Glutamatergic neuron (in vitro differentiated cells): Measurements from ENCODE around the gene CAPN12. TPM values are rescaled to one million over a fixed set of nuclear protein-coding genes. Genes with fewer than 3 reads are reported as not detected.

Experiments used
- DNase-seq: peaks from one replicate; pipeline ENCODE4 v3.0.0; 2022
- H3K27ac Mint-ChIP-seq: one replicate; pipeline ENCODE4 v1.8.0; 2020; ENCODE audit warnings: mild to moderate bottlenecking, mixed read lengths, inconsistent platforms; ENCODE audit not compliant: unreplicated experiment
- H3K27me3 Mint-ChIP-seq: one replicate; pipeline ENCODE4 v1.8.0; 2020; ENCODE audit warnings: mild to moderate bottlenecking, moderate library complexity, mixed read lengths, inconsistent platforms; ENCODE audit not compliant: unreplicated experiment
- H3K36me3 Mint-ChIP-seq: one replicate; pipeline ENCODE4 v1.8.0; 2020; ENCODE audit warnings: mild to moderate bottlenecking, mixed read lengths, inconsistent platforms; ENCODE audit not compliant: unreplicated experiment
- H3K4me1 Mint-ChIP-seq: one replicate; pipeline ENCODE4 v1.8.0; 2020; ENCODE audit warnings: mild to moderate bottlenecking, low read depth, mixed read lengths, inconsistent platforms; ENCODE audit not compliant: unreplicated experiment
- H3K4me3 Mint-ChIP-seq: one replicate; pipeline ENCODE4 v1.8.0; 2020; ENCODE audit warnings: mild to moderate bottlenecking, mixed read lengths, inconsistent platforms; ENCODE audit not compliant: unreplicated experiment
- H3K9me3 Mint-ChIP-seq: one replicate; pipeline ENCODE4 v1.8.0; 2020; ENCODE audit warnings: mild to moderate bottlenecking, moderate library complexity, mixed read lengths, inconsistent platforms; ENCODE audit not compliant: unreplicated experiment
- CTCF ChIP-seq: fragments of 200-600 bp; sonication (generic); IDR thresholded peaks from one replicate; pipeline ENCODE4 v1.5.0; 2021; ENCODE audit not compliant: partially characterized antibody, unreplicated experiment
- total RNA-seq: library from RNA; stranded (reverse); fragmentation: NEBNext Ultra II Directional; extraction: Animal tissue kit (Norgen Biotek cat#: 25700); gene quantifications from one replicate; pipeline ENCODE4 v1.2.1, GENCODE V29; 2021; ENCODE audit not compliant: unreplicated experiment

CAPN12 gene
- total RNA-seq, 1 donor from 2014 or later: 4.8 TPM

GRCh38 chr19:38742906-38743305, 1.4 kb downstream of the CAPN12 start:
- Mint-ChIP-seq H3K4me1 (no peaks in the 10 kb centered on the region), H3K4me3 (no peak overlapping the region), H3K27me3 (peaks cover 5% of the 10 kb centered on the region), H3K27ac (no peak overlapping the region), H3K36me3 (peaks cover 5% of the 10 kb centered on the region), H3K9me3 (peaks cover 5% of the 10 kb centered on the region)
- TF ChIP-seq CTCF: no peak
- no peak for DNase-seq

GRCh38 chr19:38742296-38742695, 2.0 kb downstream of the CAPN12 start:
- TF ChIP-seq CTCF: no peak
- Mint-ChIP-seq H3K9me3 (peaks cover 7% of the 10 kb centered on the region), H3K36me3 (peaks cover 5% of the 10 kb centered on the region), H3K4me1 (no peaks in the 10 kb centered on the region), H3K27me3 (peaks cover 8% of the 10 kb centered on the region), H3K27ac (no peak overlapping the region), H3K4me3 (no peak overlapping the region)
- DNase-seq: no peak

- TF ChIP-seq CTCF: no peak
- H3K9me3 Mint-ChIP-seq: peaks cover 7% of the 10 kb centered on the region
- DNase-seq: peak; percentile 12
- H3K4me1 Mint-ChIP-seq: no peaks in the 10 kb centered on the region
- H3K36me3 Mint-ChIP-seq: peaks cover 5% of the 10 kb centered on the region
- H3K27ac Mint-ChIP-seq: no peak overlapping the region
- H3K4me3 Mint-ChIP-seq: no peak overlapping the region
- peaks cover 8% of the 10 kb centered on the region for H3K27me3 Mint-ChIP-seq
Measured at GRCh38 chr19:38741670-38742069, 2.6 kb downstream of the CAPN12 start.

- Mint-ChIP-seq H3K27ac (no peak overlapping the region), H3K9me3 (peaks cover 7% of the 10 kb centered on the region), H3K4me3 (no peak overlapping the region), H3K4me1 (no peaks in the 10 kb centered on the region), H3K36me3 (peaks cover 5% of the 10 kb centered on the region), H3K27me3 (peaks cover 8% of the 10 kb centered on the region)
- DNase-seq: no peak
- TF ChIP-seq CTCF: no peak
Measured at GRCh38 chr19:38740932-38741331, 3.3 kb downstream of the CAPN12 start.

GRCh38 chr19:38740257-38740592, 4.0 kb downstream of the CAPN12 start:
- Mint-ChIP-seq H3K9me3 (peaks cover 7% of the 10 kb centered on the region), H3K4me3 (no peak overlapping the region), H3K27me3 (peaks cover 8% of the 10 kb centered on the region), H3K27ac (no peak overlapping the region), H3K36me3 (peaks cover 5% of the 10 kb centered on the region), H3K4me1 (no peaks in the 10 kb centered on the region)
- no peak for DNase-seq
- TF ChIP-seq CTCF: no peak
